OCI-LY1 (cell line): ENCODE results near the gene GATAD2A.

Experiments
- H2AFZ ChIP-seq: fragments of 200-600 bp; sonication (generic), shearing (Covaris generic); 2 replicates; pipeline ENCODE4 v1.6.0; 2014; ENCODE audit warnings: antibody characterized with exemption, mild to moderate bottlenecking, low read length
- H3F3A ChIP-seq: fragments of 200-600 bp; sonication (generic), shearing (Covaris generic); 2 replicates; pipeline ENCODE4 v1.6.0; 2014; ENCODE audit warnings: mild to moderate bottlenecking, antibody characterized with exemption, low read length, moderate library complexity; ENCODE audit not compliant: insufficient read depth
- H3K27ac ChIP-seq: fragments of 200-600 bp; sonication (generic); 2 replicates; pipeline ENCODE4 v1.5.1; 2014; ENCODE audit warnings: low read length, mixed run types, mild to moderate bottlenecking, low read depth; ENCODE audit not compliant: poor library complexity, severe bottlenecking
- H3K27me3 ChIP-seq: fragments of 200-600 bp; sonication (generic); 2 replicates; pipeline ENCODE4 v1.6.0; 2014; ENCODE audit warnings: antibody characterized with exemption, mild to moderate bottlenecking, low read length, moderate library complexity; ENCODE audit not compliant: insufficient read depth
- H3K36me3 ChIP-seq: fragments of 200-600 bp; sonication (generic); 2 replicates; pipeline ENCODE4 v1.6.1; 2014; ENCODE audit warnings: mild to moderate bottlenecking, antibody characterized with exemption, low read length, moderate library complexity, mixed read lengths; ENCODE audit not compliant: insufficient read depth
- H3K4me1 ChIP-seq: fragments of 200-600 bp; sonication (generic); 2 replicates; pipeline ENCODE4 v1.5.1; 2014; ENCODE audit warnings: mild to moderate bottlenecking, low read length, moderate library complexity; ENCODE audit not compliant: insufficient read depth, severe bottlenecking
- H3K4me2 ChIP-seq: fragments of 200-600 bp; sonication (generic), shearing (Covaris generic); 2 replicates; pipeline ENCODE4 v1.6.1; 2014; ENCODE audit warnings: low read length
- H3K4me3 ChIP-seq: fragments of 200-600 bp; sonication (generic); 2 replicates; pipeline ENCODE4 v1.5.1; 2014; ENCODE audit warnings: low read length, low read depth, mild to moderate bottlenecking, mixed read lengths; ENCODE audit not compliant: poor library complexity, severe bottlenecking
- H3K79me2 ChIP-seq: fragments of 200-600 bp; shearing (Covaris generic); 2 replicates; pipeline ENCODE4 v1.6.1; 2016; ENCODE audit warnings: mixed run types, low read length, mixed read lengths; ENCODE audit not compliant: insufficient read depth
- H3K9ac ChIP-seq: fragments of 200-600 bp; sonication (generic), shearing (Covaris generic); 2 replicates; pipeline ENCODE4 v1.6.1; 2014; ENCODE audit warnings: mild to moderate bottlenecking, low read length, mixed read lengths
- H3K9me2 ChIP-seq: fragments of 200-600 bp; sonication (generic), shearing (Covaris generic); 2 replicates; pipeline ENCODE4 v1.6.1; 2014; ENCODE audit warnings: low read depth, mild to moderate bottlenecking, low read length, mixed read lengths
- H3K9me3 ChIP-seq: fragments of 200-600 bp; shearing (Covaris generic); 2 replicates; pipeline ENCODE4 v1.6.1; 2014; ENCODE audit warnings: low read length, mixed read lengths
- H4K20me1 ChIP-seq: fragments of 200-600 bp; sonication (generic), shearing (Covaris generic); 2 replicates; pipeline ENCODE4 v1.6.0; 2016; ENCODE audit warnings: mild to moderate bottlenecking, low read length; ENCODE audit not compliant: insufficient read depth
- EZH2 ChIP-seq: fragments of 200-600 bp; sonication (generic), shearing (Covaris generic); IDR thresholded peaks from 2 replicates; pipeline ENCODE4 v1.8.0; 2017; ENCODE audit warnings: borderline replicate concordance, mixed run types, mild to moderate bottlenecking, antibody characterized with exemption, low read length, moderate library complexity, mixed read lengths
- TF ChIP-seq, protein P1 (sequence below): fragments of 200-600 bp; sonication (generic), shearing (Covaris generic); IDR thresholded peaks from 2 replicates; pipeline ENCODE4 v1.5.1; 2017; ENCODE audit warnings: mild to moderate bottlenecking, antibody characterized with exemption, low read length, moderate library complexity, mixed read lengths

The GATAD2A gene

DNA sequence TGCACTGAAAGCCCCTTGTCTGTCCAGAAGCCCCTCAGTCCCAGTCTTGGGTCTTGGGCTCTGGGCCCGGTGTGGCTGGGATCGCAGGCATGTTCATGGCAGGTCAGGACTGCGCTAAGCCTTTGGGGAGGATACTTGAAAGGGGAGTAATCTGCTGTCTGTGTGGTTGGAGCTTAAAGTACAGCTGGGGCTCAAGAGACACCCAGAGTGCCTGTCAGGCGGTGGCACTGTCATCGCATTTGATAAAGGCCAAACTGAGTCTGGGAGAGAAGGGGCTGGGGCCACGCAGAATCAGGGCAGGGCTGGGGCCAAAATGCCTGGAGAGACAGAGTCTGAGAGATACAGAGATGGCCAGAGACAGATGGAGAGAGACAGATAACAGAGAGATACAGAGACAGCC, 128.4 kb downstream of the GATAD2A start:
- Histone ChIP-seq H3K4me2 (no peak overlapping the region), H3K27ac (no peak overlapping the region), H3K9ac (no peak overlapping the region), H3K27me3 (no peaks in the 10 kb centered on the region), H3K4me1 (peaks cover 16% of the 10 kb centered on the region), H3F3A (no peaks in the 10 kb centered on the region; the same call in 1 of the 2 replicates), H3K36me3 (peaks cover 10% of the 10 kb centered on the region), H4K20me1 (no peaks in the 10 kb centered on the region), H3K9me2 (no peaks in the 10 kb centered on the region), H3K79me2 (no peaks in the 10 kb centered on the region), H3K9me3 (no peaks in the 10 kb centered on the region), H2AFZ (no peak overlapping the region), H3K4me3 (no peak overlapping the region)
- TF ChIP-seq EZH2, result no peak
- TF ChIP-seq, protein P1, sequence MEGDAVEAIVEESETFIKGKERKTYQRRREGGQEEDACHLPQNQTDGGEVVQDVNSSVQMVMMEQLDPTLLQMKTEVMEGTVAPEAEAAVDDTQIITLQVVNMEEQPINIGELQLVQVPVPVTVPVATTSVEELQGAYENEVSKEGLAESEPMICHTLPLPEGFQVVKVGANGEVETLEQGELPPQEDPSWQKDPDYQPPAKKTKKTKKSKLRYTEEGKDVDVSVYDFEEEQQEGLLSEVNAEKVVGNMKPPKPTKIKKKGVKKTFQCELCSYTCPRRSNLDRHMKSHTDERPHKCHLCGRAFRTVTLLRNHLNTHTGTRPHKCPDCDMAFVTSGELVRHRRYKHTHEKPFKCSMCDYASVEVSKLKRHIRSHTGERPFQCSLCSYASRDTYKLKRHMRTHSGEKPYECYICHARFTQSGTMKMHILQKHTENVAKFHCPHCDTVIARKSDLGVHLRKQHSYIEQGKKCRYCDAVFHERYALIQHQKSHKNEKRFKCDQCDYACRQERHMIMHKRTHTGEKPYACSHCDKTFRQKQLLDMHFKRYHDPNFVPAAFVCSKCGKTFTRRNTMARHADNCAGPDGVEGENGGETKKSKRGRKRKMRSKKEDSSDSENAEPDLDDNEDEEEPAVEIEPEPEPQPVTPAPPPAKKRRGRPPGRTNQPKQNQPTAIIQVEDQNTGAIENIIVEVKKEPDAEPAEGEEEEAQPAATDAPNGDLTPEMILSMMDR, result no peak

DNA sequence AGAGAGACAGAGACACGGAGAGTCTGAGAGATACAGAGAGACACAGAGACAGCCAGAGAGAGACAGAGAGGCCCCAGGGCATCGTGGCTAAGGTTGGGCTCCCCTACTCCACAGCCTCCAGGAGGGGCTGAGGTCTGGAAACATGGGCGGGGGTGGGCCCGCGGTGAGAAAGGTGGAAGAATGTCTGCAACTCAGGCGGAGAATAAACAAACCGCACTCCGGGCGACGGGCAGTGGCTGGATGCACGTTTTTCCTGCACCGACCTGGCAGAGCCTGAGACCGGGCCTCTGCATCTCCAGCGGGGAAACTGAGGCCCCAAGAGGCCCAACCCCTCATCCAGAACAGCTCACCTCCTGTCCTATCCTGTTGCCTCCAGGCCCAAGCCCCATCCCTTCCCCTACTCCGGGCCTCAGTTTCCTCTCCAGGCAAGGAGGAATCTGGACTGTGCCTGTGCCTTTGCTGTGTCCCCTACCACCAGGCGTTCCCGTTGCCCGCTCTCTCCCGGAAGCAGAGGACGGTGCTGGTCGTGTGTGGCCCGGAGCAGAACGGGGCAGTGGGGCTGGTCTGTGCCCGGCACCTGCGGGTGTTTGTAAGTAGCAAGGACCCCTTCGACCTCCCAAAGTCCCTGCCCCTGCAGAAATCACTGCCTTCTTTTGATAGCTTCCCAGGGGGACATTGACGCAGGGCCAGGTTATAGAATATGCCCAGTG, 129.2 kb downstream of the GATAD2A start:
- no peak overlapping the region for H3K27ac ChIP-seq
- H3K9me2 ChIP-seq, result no peaks in the 10 kb centered on the region
- H3F3A ChIP-seq, result no peaks in the 10 kb centered on the region; the same call in 1 of the 2 replicates
- TF ChIP-seq, protein P1, result no peak
- no peak for TF ChIP-seq EZH2
- no peak overlapping the region for H2AFZ ChIP-seq
- H3K4me3 ChIP-seq, result no peak overlapping the region
- H3K36me3 ChIP-seq, result peaks cover 1% of the 10 kb centered on the region
- H3K4me1 ChIP-seq, result peaks cover 16% of the 10 kb centered on the region
- no peaks in the 10 kb centered on the region for H3K27me3 ChIP-seq
- no peaks in the 10 kb centered on the region for H4K20me1 ChIP-seq
- no peak overlapping the region for H3K4me2 ChIP-seq
- H3K79me2 ChIP-seq, result no peaks in the 10 kb centered on the region
- no peak overlapping the region for H3K9ac ChIP-seq
- no peaks in the 10 kb centered on the region for H3K9me3 ChIP-seq

DNA sequence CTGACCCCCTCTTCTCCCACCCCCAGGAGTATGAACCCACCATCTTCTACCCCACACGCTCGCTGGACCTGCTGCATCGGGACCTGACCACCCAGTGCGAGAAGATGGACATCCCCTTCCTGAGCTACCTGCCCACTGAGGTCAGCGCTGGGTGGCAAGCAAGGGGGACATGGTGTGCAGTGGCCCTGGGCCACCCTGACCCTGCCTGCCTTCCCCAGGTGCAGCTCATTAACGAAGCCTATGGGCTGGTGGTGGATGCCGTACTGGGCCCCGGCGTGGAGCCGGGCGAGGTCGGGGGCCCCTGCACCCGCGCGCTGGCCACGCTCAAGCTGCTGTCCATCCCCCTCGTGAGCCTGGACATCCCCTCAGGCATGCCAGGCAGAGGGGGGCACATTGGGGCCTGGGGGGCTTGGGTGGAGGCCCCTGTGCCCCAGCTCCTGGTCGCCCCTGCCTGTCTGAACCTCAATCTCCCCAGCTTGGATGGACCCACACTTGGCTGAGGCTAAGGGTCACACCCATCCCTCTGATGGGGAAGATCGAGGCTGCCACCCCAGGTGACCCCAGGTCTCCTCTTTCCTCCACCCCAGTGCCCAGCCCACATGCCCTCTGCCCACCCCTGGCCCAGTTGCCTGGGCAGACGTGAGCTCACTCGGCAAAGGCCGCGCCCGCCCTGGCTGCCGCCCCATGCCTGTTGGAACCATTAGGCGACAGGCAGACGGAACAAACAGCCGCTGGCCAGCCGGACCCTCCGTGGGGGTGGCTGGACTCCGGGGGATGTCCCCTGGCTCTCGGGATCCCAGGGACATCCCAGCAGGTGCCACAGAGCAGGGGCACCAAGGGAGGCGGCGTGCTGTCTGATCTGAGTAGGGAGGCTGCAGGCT, 130.1 kb downstream of the GATAD2A start:
- H3K9ac ChIP-seq, result no peak overlapping the region
- H3K4me1 ChIP-seq, result peaks cover 16% of the 10 kb centered on the region
- TF ChIP-seq, protein P1, result no peak
- no peaks in the 10 kb centered on the region for H3K9me2 ChIP-seq
- no peaks in the 10 kb centered on the region for H4K20me1 ChIP-seq
- H3K4me2 ChIP-seq, result no peak overlapping the region
- H3K27ac ChIP-seq, result no peak overlapping the region
- H3K36me3 ChIP-seq, result no peaks in the 10 kb centered on the region; the same call in none of the 2 replicates
- H3K27me3 ChIP-seq, result no peaks in the 10 kb centered on the region
- no peaks in the 10 kb centered on the region for H3K9me3 ChIP-seq
- no peaks in the 10 kb centered on the region for H3K79me2 ChIP-seq
- H3F3A ChIP-seq, result no peaks in the 10 kb centered on the region
- no peak overlapping the region for H3K4me3 ChIP-seq
- H2AFZ ChIP-seq, result no peak overlapping the region
